ENCODE data around the gene TMPRSS11A.

TMPRSS11A gene

GRCh38 chr4:67980512-67980911 is 17.2 kb upstream of the TMPRSS11A start:
- TF ChIP-seq POLR2A (IDR thresholded peaks at IDR 0.05; ENCODE audit: extremely low read depth, insufficient read length), result no peak
- TF ChIP-seq, protein P1, sequence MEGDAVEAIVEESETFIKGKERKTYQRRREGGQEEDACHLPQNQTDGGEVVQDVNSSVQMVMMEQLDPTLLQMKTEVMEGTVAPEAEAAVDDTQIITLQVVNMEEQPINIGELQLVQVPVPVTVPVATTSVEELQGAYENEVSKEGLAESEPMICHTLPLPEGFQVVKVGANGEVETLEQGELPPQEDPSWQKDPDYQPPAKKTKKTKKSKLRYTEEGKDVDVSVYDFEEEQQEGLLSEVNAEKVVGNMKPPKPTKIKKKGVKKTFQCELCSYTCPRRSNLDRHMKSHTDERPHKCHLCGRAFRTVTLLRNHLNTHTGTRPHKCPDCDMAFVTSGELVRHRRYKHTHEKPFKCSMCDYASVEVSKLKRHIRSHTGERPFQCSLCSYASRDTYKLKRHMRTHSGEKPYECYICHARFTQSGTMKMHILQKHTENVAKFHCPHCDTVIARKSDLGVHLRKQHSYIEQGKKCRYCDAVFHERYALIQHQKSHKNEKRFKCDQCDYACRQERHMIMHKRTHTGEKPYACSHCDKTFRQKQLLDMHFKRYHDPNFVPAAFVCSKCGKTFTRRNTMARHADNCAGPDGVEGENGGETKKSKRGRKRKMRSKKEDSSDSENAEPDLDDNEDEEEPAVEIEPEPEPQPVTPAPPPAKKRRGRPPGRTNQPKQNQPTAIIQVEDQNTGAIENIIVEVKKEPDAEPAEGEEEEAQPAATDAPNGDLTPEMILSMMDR (IDR thresholded peaks at IDR 0.05; ENCODE audit: low read depth, low read length), result no peak
- TF ChIP-seq MYC (IDR thresholded peaks at IDR 0.05; ENCODE audit: low read depth, low read length), result no peak
- TF ChIP-seq, protein P2, sequence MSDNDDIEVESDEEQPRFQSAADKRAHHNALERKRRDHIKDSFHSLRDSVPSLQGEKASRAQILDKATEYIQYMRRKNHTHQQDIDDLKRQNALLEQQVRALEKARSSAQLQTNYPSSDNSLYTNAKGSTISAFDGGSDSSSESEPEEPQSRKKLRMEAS (IDR thresholded peaks at IDR 0.05; ENCODE audit: low read depth, low read length), result no peak
- H3K4me3 ChIP-seq (ENCODE audit: low read depth, low read length), result no peak overlapping the region
- no peak for DNase-seq (ENCODE audit: low read depth)

DNA sequence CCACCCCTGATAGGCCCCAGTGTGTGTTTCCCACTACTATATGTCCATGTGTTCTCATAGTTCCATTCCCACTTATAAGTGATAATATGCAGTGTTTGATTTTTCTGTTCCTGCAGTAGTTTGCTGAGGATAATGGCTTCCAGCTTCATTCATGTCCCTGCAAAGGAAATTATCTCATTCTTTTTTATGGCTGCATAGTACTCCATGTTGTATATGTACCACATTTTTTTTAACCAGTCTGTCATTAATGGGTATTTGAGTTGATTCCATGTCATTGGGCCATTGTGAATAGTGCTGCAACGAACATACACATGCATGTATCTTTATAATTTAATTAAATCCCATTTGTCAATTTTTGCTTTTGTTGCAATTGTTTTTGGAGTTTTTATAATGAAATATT is 10.3 kb upstream of the TMPRSS11A start:
- DNase-seq (ENCODE audit: low read depth), result no peak
- H3K4me3 ChIP-seq (ENCODE audit: low read depth, low read length), result no peak overlapping the region
- no peak for TF ChIP-seq POLR2A (IDR thresholded peaks at IDR 0.05; ENCODE audit: extremely low read depth, insufficient read length)
- TF ChIP-seq, protein P1 (IDR thresholded peaks at IDR 0.05; ENCODE audit: low read depth, low read length), result no peak

GRCh38 chr4:67954890-67955289 is 8.4 kb downstream of the TMPRSS11A start:
- no peak for TF ChIP-seq POLR2A (IDR thresholded peaks at IDR 0.05; ENCODE audit: extremely low read depth, insufficient read length)
- TF ChIP-seq, protein P2 (IDR thresholded peaks at IDR 0.05; ENCODE audit: low read depth, low read length), result no peak
- TF ChIP-seq, protein P1 (IDR thresholded peaks at IDR 0.05; ENCODE audit: low read depth, low read length), result no peak
- no peak overlapping the region for H3K4me3 ChIP-seq (ENCODE audit: low read depth, low read length)
- no peak for DNase-seq (ENCODE audit: low read depth)

- H3K4me3 ChIP-seq (ENCODE audit: low read depth, low read length), result no peak overlapping the region
- TF ChIP-seq MYC (IDR thresholded peaks at IDR 0.05; ENCODE audit: low read depth, low read length) (no peak), POLR2A (IDR thresholded peaks at IDR 0.05; ENCODE audit: extremely low read depth, insufficient read length) (no peak)
- TF ChIP-seq, protein P1 (IDR thresholded peaks at IDR 0.05; ENCODE audit: low read depth, low read length), result no peak
- TF ChIP-seq, protein P2 (IDR thresholded peaks at IDR 0.05; ENCODE audit: low read depth, low read length), result no peak
- no peak for DNase-seq (ENCODE audit: low read depth)
Observed at GRCh38 chr4:67941074-67941473, 22.2 kb downstream of the TMPRSS11A start.

- no peak overlapping the region for H3K4me3 ChIP-seq (ENCODE audit: low read depth, low read length)
- TF ChIP-seq POLR2A (IDR thresholded peaks at IDR 0.05; ENCODE audit: extremely low read depth, insufficient read length) (no peak), MYC (IDR thresholded peaks at IDR 0.05; ENCODE audit: low read depth, low read length) (no peak)
- TF ChIP-seq, protein P1 (IDR thresholded peaks at IDR 0.05; ENCODE audit: low read depth, low read length), result no peak
- TF ChIP-seq, protein P2 (IDR thresholded peaks at IDR 0.05; ENCODE audit: low read depth, low read length), result no peak
- DNase-seq (ENCODE audit: low read depth), result no peak
Observed at GRCh38 chr4:67940506-67940905, 22.8 kb downstream of the TMPRSS11A start.

GRCh38 chr4:67939195-67939594 is 24.1 kb downstream of the TMPRSS11A start:
- no peak overlapping the region for H3K4me3 ChIP-seq (ENCODE audit: low read depth, low read length)
- DNase-seq (ENCODE audit: low read depth), result no peak
- TF ChIP-seq, protein P1 (IDR thresholded peaks at IDR 0.05; ENCODE audit: low read depth, low read length), result no peak
- TF ChIP-seq, protein P2 (IDR thresholded peaks at IDR 0.05; ENCODE audit: low read depth, low read length), result no peak
- TF ChIP-seq MYC (IDR thresholded peaks at IDR 0.05; ENCODE audit: low read depth, low read length), result no peak
- no peak for TF ChIP-seq POLR2A (IDR thresholded peaks at IDR 0.05; ENCODE audit: extremely low read depth, insufficient read length)
